Astrocyte (in vitro differentiated cells and primary cell): ENCODE measurements around the gene IDH3A. TPM values are rescaled to one million over a fixed set of nuclear protein-coding genes. Genes with fewer than 3 reads are reported as not detected.

Source experiments
- DNase-seq: peaks from one replicate; pipeline ENCODE4 v3.0.0-alpha.2; 2010; ENCODE audit warnings: low read depth
- FAIRE-seq: peaks from 2 replicates; lab custom pipeline; 2011; peaks lifted over from hg19 to GRCh38; lab: Jason Lieb, UNC
- H2AFZ ChIP-seq: 2 replicates; pipeline ENCODE4 v1.6.0; 2012; ENCODE audit warnings: low read depth, low read length, inconsistent platforms
- H3K27ac ChIP-seq: 2 replicates; pipeline ENCODE4 v1.5.1; 2011; ENCODE audit warnings: low read depth, low read length, inconsistent platforms
- H3K27me3 ChIP-seq: 2 replicates; pipeline ENCODE4 v1.6.0; 2011; ENCODE audit warnings: low read length, inconsistent platforms; ENCODE audit not compliant: insufficient read depth
- H3K36me3 ChIP-seq: 2 replicates; pipeline ENCODE4 v1.5.1; 2011; ENCODE audit warnings: low read length, inconsistent platforms; ENCODE audit not compliant: insufficient read depth
- H3K4me1 ChIP-seq: 2 replicates; pipeline ENCODE4 v1.5.1; 2011; ENCODE audit warnings: low read length, inconsistent platforms; ENCODE audit not compliant: insufficient read depth
- H3K4me2 ChIP-seq: 2 replicates; pipeline ENCODE4 v1.6.0; 2012; ENCODE audit warnings: low read length, inconsistent platforms
- H3K4me3 ChIP-seq: 2 replicates; pipeline ENCODE4 v1.5.1; 2011; ENCODE audit warnings: low read depth, mild to moderate bottlenecking, low read length, inconsistent platforms; ENCODE audit not compliant: insufficient read depth
- H3K79me2 ChIP-seq: 2 replicates; pipeline ENCODE4 v1.6.0; 2012; ENCODE audit warnings: mild to moderate bottlenecking, low read length, inconsistent platforms; ENCODE audit not compliant: insufficient read depth
- H3K9ac ChIP-seq: 2 replicates; pipeline ENCODE4 v1.6.0; 2012; ENCODE audit warnings: mild to moderate bottlenecking, low read length, inconsistent platforms
- H3K9me3 ChIP-seq: 2 replicates; pipeline ENCODE4 v1.5.1; 2012; ENCODE audit warnings: low read depth, mild to moderate bottlenecking, low read length, inconsistent platforms; ENCODE audit not compliant: insufficient read depth
- H4K20me1 ChIP-seq: 2 replicates; pipeline ENCODE4 v1.6.0; 2012; ENCODE audit warnings: low read length, inconsistent platforms; ENCODE audit not compliant: insufficient read depth
- H3K27ac Mint-ChIP-seq: one replicate; pipeline ENCODE4 v1.8.0; 2021; ENCODE audit warnings: mild to moderate bottlenecking, mixed read lengths; ENCODE audit not compliant: unreplicated experiment
- H3K27me3 Mint-ChIP-seq: one replicate; pipeline ENCODE4 v1.8.0; 2021; ENCODE audit warnings: low read depth, mixed read lengths; ENCODE audit not compliant: unreplicated experiment
- H3K36me3 Mint-ChIP-seq: one replicate; pipeline ENCODE4 v1.8.0; 2021; ENCODE audit warnings: low read depth, mixed read lengths; ENCODE audit not compliant: unreplicated experiment
- H3K4me1 Mint-ChIP-seq: one replicate; pipeline ENCODE4 v1.8.0; 2021; ENCODE audit warnings: low read depth, mixed read lengths; ENCODE audit not compliant: unreplicated experiment
- H3K4me3 Mint-ChIP-seq: one replicate; pipeline ENCODE4 v1.8.0; 2021; ENCODE audit warnings: mild to moderate bottlenecking, moderate library complexity, mixed read lengths; ENCODE audit not compliant: unreplicated experiment
- H3K9me3 Mint-ChIP-seq: one replicate; pipeline ENCODE4 v1.8.0; 2021; ENCODE audit warnings: mild to moderate bottlenecking, mixed read lengths; ENCODE audit not compliant: unreplicated experiment
- EZH2 ChIP-seq: IDR thresholded peaks from 2 replicates; pipeline ENCODE4 v1.6.1; 2012; ENCODE audit warnings: mild to moderate bottlenecking, low read length, inconsistent platforms; ENCODE audit not compliant: insufficient read depth
- total RNA-seq: library from RNA; stranded (reverse); gene quantifications from 2 replicates; pipeline ENCODE4 v1.2.1, GENCODE V29; 2021
- TF ChIP-seq, protein P1 (sequence below): IDR thresholded peaks from 2 replicates; pipeline ENCODE4 v1.5.1; 2011; ENCODE audit warnings: low read depth, mild to moderate bottlenecking, inconsistent platforms, low read length, moderate library complexity; ENCODE audit not compliant: insufficient read depth

IDH3A gene
- total RNA-seq, 1 donor from 2014 or later: 36.3 TPM

GRCh38 chr15:78130466-78131294 lies 18.5 kb upstream of the IDH3A start:
- Histone ChIP-seq H2AFZ (peak overlapping the region; percentile 81), H3K4me2 (peak overlapping the region; percentile 89), H3K27ac (no peak overlapping the region), H3K79me2 (no peaks in the 10 kb centered on the region), H4K20me1 (no peaks in the 10 kb centered on the region), H3K27me3 (no peaks in the 10 kb centered on the region), H3K4me3 (peak overlapping the region; percentile 62), H3K36me3 (no peaks in the 10 kb centered on the region), H3K4me1 (peaks cover 5% of the 10 kb centered on the region), H3K9me3 (no peaks in the 10 kb centered on the region), H3K9ac (peak overlapping the region; percentile 23)
- FAIRE-seq (no peak), DNase-seq (no peak)
- Mint-ChIP-seq H3K27me3 (peaks cover 6% of the 10 kb centered on the region), H3K9me3 (no peaks in the 10 kb centered on the region), H3K4me3 (peak overlapping the region; percentile 80), H3K36me3 (peaks cover 2% of the 10 kb centered on the region), H3K4me1 (peaks cover 3% of the 10 kb centered on the region), H3K27ac (peak overlapping the region; percentile 47)
- no peak for TF ChIP-seq EZH2
- TF ChIP-seq, protein P1, sequence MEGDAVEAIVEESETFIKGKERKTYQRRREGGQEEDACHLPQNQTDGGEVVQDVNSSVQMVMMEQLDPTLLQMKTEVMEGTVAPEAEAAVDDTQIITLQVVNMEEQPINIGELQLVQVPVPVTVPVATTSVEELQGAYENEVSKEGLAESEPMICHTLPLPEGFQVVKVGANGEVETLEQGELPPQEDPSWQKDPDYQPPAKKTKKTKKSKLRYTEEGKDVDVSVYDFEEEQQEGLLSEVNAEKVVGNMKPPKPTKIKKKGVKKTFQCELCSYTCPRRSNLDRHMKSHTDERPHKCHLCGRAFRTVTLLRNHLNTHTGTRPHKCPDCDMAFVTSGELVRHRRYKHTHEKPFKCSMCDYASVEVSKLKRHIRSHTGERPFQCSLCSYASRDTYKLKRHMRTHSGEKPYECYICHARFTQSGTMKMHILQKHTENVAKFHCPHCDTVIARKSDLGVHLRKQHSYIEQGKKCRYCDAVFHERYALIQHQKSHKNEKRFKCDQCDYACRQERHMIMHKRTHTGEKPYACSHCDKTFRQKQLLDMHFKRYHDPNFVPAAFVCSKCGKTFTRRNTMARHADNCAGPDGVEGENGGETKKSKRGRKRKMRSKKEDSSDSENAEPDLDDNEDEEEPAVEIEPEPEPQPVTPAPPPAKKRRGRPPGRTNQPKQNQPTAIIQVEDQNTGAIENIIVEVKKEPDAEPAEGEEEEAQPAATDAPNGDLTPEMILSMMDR: no peak

DNA sequence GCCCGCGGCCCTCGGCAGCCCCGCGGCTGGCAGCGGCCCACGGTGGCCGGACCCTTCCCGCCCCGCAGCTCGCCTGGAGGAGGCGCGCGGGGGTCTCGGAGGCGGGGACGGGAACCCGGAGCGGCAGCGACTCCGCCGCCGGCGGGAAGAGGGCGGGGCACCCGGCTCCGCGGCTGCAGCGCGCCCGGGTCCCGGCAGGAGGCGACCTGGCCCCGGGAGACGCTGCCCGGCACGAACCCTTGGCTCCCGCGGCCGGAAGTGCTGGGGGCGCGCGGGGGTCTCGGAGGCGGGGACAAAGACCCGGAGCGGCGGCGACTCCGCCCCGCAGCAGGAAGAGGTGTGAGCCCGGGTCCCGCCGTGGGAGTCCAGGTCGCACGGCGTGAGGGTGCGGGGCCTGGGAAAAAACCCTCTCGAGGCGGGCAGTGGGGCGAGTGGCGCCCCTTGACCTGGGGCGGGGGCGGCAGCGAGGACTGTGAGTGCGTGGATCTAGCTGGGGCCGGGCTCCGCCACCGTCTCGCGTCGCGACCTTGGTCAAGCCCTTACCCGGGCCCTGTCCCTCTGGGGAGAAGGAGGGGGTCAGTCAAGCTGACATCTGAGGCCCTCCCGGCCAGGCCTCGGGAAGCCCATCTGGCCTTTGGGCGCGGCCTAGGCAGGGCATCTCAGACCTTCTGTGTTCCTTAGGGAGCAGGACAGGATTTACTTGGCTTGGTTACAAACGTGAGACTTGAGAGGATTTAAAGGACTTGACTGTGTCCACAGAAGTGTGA lies 17.7 kb upstream of the IDH3A start, which contains the start of gene CIB2:
CIB2 (minus strand) TSS at position 151 of the 767 bp plus-strand sequence. CDS start 230 bp downstream, outside the sequence.
- Mint-ChIP-seq H3K4me1 (peaks cover 6% of the 10 kb centered on the region), H3K27ac (peak within 1 kb of the TSS; percentile 81), H3K36me3 (peaks cover 2% of the 10 kb centered on the region), H3K9me3 (no peaks in the 10 kb centered on the region), H3K4me3 (peak within 1 kb of the TSS; percentile 86), H3K27me3 (peaks cover 6% of the 10 kb centered on the region)
- H3K27me3 ChIP-seq: no peaks in the 10 kb centered on the region
- H4K20me1 ChIP-seq: no peaks in the 10 kb centered on the region
- no peaks in the 10 kb centered on the region for H3K36me3 ChIP-seq
- peaks cover 5% of the 10 kb centered on the region for H3K4me1 ChIP-seq
- DNase-seq: peak; percentile 26
- H3K79me2 ChIP-seq: no peaks in the 10 kb centered on the region
- no peak for FAIRE-seq
- TF ChIP-seq EZH2: no peak
- TF ChIP-seq, protein P1: no peak
- H3K4me2 ChIP-seq: peak within 1 kb of the TSS; percentile 89
- H3K9ac ChIP-seq: peak within 1 kb of the TSS; percentile 84
- H2AFZ ChIP-seq: peak within 1 kb of the TSS; percentile 81
- no peaks in the 10 kb centered on the region for H3K9me3 ChIP-seq
- peak within 1 kb of the TSS; percentile 62 for H3K4me3 ChIP-seq
- peak within 1 kb of the TSS; percentile 23 for H3K27ac ChIP-seq
